HUDEP-2 (cell line): Measurements from ENCODE around the gene MBP.
A peak's percentile ranks its signal among the peaks of the same experiment; 100 is the strongest.

ENCODE experiments used
- DNase-seq, 76 experiments: peaks; one replicate each; lab custom pipeline; 2025; ENCODE audit not compliant: unreplicated experiment in 76 of 76; lab: John Stamatoyannopoulos, UW

The MBP gene

DNA sequence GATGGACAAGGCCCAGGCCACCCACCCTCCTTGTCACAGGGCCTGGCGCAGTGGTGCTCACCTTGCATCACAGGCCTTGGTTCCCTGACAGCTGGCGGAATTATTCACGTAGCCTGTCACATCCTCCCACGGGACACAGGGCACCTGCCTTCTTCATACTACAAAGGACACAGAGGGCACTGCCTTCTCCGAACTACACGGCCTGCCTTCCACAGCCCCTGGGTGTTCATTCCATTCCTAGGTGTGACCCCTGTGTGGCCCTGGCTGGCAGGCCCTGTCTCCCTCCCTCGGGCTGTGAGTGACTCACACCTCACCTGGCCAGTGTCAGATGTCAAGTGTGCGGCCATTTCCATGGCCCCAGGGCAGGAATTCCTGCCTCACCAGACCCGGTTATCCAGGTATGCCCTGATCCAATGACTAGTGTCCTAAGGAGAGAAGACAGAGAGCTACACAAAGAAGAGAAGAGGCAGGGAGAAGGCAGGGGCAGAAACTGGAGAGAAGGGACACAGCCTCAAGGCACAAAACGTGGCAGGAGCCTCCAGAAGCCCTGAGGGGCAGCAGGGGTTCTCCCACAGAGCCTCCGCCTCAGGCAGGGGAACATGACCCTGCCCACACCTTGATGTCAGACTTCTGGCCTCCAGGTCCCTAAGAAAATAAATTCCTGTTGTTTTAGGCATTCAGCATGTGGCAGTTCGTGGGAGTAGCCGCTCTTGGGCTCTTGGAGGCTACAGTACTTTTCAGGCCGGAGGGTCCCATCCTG lies 43.4 kb downstream of the MBP start:
- DNase-seq = no peak

DNA sequence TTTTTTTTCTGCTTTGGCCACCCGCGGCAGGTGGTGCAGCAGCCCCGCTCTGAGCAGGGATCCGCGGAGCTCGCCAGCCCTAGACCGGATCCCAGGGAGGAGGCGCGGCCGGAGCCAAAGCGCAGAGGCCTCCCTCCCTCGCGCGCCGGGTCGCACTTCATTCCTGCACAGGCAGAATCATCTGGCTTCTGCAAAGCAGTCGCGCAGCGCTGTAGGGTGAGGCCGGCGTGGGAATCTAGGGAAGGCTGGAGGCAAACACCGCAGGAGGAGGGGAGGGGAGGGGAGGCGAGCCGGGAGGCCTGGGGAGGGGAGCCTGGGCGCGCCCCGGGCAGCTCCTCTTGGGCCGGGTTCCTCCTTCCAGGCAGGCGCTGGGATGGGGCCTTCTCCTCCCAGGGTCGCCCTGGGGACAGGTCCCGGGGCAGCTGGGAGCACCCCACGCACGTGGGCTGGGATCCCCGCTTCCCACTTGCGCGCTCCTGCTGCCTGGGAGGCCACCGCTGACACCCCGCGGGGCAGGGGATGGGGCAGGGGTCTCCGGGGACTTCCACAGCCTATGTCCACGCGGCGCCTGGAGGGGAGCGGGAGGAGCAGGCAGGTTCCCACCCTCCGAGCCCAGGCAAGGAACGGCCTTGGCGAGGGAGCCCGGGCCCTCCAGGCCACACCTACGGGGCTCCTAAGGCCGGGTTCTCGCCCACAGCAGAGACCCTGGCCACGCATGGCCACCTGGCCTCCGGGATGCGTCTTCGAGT lies 45.0 kb downstream of the MBP start:
- no peak for DNase-seq

DNA sequence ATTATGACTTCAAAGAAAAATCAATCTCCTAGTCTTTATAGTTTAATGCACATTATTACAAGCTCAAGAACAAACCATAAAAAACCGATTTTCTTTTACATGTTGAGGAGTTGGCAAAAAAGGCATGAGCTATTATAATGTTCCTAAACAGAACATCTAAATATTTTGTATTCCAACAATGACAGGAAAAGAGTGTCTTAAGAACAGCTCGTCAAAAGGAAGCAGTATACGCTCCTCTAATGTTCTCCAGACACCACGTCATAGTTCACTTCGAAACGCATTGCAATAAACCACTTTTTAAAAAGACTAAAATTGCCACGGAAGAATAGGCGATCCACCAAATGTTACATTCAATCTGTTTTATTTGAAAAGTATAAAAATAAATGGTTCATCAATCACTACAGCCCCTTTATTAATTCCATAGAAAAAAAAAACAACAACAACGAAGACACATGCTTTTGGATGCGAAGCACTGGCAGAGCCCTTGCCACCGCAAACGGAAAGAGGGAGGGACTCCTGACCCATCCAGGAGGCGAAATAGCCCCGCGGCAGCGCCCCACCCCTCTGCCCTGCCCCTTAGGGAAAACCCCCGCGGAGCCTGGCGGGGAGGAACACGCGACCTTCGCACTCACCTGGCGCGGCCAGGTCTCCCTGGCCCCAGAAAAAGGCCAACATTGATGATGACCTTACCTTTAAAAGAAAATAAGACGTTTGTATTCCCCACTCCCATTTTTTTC lies 45.8 kb downstream of the MBP start:
- DNase-seq = no peak

DNA sequence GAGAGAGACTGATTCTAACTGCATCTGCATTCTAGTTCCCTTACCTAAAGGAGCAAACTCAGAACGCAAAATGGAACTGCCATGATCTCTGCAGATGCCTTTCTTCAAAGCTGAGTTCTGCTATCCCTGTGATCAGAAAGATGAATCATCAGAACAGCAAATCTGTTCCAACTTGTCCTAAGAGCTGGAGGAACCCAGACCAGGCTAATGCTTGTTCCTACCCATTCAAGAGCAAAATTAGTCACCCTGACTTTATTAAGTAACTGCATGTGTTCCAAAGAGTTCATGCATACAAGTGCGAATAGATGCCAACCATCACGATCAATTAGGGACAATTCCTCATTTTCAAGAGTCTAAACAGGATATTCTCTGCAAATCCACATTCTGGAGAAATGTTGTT lies 46.5 kb downstream of the MBP start:
- no peak for DNase-seq

DNA sequence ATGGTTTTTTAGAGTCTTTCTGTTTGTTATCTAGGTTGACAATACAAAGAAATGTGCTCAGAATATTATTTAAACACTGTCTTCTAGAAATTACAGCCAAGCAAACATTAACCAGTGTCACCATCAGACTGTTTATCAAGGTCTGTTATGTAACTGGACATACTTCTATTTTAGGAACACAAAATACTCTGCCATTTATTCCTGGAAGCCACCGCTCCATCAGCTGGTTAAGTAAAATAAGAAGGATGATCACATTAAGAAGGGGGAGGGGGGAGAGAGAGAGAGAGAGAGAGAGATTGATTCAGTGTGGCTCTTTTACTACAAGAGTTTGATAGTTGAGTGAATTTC lies 47.9 kb downstream of the MBP start:
- DNase-seq = no peak

DNA sequence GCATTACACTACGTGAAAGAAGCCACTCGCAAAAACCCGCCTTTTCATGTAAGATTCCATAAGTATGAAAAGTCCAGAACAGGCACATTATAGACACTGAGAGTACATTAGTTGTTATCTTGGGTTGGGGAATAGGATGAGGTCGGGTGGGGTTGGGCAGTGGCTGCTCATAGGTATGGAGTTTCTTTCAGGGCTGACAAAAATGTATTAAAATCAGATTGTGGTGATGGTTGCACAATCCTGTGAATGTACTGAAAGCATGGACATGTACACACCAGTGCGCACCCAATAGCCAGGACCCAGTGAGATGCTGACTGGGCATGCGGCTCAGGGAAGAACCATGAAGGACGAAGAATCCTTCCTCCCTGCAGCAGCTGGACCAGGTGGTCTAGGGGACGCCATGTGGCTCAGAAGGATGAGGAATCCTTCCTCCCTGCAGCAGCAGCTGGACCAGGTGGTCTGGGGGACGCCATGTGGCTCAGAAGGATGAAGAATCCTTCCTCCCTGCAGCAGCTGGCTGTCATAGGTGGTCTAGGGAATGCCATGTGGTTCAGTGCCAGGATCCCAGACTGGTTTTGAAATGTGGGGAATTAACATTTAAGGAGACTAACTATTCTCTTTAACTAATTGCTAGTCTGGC lies 50.1 kb downstream of the MBP start:
- no peak for DNase-seq

DNA sequence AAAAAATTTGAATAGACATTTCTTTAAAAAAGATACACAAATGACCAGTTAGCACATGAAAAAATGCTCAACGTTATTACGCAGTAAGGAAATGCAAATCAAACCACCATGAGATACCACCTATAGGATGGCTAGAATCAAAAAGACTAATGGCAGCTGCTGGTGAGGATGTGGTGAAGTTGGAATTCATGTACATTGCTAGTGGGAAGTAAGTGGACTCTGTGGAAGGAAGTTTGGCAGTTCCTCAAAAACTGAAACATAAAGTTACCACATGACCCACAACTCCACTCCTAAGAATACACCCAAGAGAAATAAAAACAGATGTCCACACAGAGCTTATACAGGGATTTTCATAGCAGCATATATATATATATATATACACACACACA lies 51.2 kb downstream of the MBP start:
- DNase-seq = no peak

DNA sequence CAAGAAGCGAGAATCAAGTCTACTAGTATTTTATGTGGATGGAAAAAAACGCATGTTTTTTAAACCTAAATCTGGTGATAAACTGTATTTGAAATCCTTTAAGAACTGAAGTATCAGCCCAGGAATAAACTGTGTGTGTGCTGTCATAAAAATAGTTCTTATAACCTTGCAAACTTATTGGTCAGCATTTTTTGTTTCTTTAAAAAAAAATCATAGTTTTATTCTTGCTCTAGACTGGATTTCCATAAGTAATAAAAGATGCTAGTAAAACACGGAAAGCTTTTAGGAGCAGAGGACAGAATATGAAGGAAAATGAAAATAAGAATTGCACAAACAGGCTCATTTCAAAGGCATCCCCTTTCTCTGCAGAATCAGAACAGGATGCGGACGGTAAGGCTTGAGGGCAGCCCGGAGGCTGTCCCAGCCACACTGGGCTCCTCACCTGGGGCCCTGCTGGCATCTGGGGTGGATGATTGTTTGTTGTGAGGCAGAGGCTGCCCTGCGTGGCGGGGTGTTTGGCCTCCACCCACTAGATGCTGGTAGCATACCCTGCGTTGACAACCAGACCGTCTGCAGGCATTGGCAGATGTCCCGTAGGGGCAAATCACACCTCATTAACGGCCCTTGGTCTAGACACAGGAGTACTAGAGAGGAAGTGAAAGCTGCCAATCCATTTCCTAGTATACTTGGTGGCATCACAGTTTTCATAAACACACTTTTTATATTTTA lies 52.5 kb downstream of the MBP start:
- peak in 2 of 76 experiments; percentile 14 to 27 for DNase-seq

DNA sequence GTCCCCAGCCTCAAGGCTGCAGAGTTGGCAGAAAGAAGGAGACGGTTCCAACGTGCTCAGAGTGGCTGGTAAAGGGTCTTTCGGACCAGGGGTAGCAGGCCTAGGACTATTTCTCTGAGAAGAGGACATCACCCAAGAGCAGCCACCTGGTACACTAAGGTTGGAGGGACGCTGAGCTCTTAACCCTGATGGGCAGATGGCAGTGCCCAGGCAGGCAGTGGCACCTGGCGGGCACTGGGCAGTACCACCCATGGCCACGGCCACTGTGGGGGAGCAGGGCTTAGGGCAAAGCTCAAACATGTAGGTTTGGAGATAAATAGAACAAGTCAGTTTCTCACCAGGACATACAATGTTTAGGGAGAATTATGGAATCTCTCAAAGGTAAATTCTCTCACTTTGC lies 53.5 kb downstream of the MBP start:
- DNase-seq = no peak

DNA sequence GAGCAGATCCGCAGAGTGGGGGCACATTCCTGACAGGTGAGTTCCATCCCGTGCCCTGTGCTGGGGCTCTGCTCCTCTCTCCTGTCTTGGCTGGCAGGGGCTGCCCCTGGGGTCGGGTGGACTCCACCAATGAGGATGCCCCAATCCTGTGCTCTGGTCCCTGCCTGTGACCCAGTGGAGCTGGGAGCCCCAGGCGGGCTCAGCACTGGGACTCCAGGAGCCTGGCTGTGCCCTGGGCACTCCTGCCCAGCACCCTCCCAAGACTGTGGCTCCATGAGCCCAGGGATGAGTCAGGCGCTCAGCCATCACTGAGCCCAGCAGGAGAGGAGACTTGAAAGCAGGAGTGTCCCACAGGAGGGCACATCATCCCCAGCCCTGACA lies 53.9 kb downstream of the MBP start:
- DNase-seq = no peak

DNA sequence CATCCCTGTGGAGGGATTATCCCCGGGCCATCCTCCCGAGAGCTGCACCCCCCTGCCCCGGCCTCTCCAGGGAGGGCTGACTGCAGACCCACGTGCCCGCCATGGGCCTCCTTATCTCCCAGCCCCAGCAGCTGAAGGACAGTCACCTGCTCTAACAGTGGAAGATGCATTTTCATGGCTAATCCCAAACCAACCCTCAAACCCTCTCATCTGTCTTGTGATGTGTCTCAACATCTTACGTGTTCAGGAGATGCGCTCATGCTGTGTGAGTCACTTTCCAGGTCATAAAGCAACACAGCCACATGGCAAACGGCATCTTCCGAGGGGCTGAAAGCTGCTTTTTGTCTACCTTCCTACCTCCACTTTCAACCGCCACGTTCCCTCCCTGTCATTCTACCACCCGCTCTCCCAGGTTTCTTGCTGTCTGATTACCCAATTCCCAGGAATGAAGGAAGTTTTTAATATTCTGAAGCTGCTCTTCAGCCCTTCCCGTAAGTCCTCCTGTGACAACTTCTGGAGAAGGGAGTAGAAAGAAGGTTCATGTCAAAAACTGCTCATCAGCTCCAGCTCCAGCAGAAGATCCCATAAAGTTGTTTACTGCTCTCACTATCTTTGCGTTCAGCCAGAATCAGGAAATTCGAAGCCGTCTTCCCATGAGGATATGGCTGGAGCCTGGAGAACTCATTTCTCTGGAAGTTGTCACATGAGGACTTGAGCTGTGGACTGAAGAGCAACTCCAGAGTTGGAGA lies 54.5 kb downstream of the MBP start:
- DNase-seq = peak in 40 of 76 experiments; percentile 1 to 82 (median 36)

DNA sequence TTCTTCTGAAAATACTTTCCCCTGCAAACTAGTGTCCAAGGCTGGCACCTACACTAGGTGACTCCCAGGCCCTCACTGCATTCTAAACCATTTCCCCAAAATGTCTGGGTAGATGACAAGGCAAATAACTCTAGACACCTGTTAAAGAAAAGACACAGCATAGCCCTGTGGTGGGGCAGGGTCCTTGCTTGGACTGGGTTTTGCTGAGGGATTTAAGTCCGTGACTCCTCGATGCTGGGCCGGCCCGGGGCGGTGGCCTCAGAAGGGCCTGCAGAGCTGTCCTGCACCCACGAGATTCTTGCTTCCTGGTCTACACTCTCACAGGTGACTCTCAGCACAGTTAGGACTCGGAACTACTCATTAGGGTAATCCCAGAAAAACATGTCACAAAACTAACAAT lies 55.2 kb downstream of the MBP start:
- DNase-seq = no peak

DNA sequence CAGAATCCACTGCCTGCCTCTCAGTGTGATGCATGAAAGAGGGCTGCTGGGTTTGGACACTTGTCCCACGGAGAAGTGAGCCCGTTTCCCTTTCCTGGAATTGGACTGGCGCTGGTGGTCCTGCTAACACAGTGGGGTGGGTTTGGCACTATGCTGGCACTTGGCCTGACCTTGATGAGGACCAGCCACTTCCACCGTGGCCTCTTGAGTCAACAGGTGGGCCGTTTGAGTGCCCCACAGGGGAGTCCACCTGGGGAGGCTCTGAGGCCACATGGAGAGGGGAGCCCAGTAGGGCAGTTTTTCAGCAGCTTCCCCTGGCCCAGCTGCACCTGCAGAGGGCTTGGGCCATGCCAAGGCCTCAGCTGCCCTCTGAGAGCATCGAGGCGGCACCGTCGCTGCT lies 56.5 kb downstream of the MBP start:
- no peak for DNase-seq

DNA sequence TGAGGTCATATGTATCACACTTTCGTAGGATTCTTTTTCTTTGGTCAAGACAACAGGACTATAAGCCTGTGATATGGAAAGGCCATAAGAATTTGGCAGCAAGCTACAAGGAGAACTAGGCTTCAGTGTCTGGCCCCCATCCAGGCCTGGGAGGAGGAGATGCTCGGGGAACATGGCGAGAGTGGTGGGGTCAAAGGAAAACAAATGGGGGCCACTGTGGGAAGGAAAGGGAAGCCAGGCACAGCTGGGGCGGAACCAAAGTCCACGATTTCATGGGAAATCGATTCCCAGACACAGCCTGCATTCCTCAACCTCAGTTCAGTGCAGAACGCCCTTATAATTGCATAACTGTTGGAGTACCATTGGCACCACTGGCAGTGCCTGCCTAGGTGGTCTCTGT lies 58.2 kb downstream of the MBP start:
- no peak for DNase-seq

DNA sequence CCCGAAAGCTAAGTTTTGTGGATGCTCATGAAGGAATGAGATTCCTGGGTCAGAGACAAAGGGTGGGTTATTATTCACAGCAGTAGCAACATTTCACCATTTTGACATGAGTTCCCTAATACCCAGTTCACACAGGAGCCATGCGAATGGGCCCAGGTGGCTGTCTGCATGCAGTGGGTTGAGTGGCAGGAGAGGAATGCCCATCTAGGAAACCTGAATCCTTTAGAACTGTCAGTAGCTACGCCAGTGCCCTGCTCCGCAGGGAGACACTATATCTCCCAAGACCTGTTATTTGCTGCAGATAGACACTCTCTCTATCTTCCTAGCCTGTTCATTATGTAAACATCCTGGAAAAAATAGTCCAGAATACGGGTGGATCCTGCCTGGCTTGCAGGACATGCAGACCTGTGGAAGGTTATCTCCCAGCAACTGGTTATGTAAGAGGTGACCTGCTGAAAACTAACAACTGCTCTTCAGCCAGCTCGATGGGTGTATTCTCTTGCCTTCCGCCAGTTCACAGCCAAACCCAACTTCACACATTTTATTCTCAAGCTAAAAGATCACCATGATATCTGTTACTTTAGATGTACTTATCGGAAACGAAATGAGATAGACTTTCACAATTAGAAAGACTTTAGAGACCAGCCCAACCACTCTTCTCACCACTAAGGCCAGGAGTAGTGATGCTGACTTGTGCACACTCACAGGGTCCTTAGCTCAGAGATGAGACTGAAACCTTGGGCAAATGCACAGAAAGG lies 59.1 kb downstream of the MBP start:
- DNase-seq = no peak

DNA sequence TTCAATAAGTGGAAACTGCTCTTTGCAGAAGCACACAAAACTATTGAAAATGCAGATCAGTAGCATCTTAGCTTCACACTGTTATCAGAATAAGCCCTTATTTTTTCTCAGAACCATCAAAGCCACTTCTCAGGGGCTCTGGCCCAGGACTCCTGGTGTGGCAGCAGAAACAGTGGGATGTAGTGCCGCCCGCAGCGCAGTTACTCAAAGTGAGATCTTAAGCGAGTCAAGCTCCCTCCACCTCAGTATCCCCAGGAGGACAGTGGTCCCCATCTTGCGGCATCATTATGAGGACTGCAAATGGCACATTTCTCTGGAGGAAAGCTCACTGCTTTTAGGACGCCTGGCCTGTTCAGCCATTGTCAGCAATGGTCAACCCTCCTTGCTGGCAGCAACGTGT lies 60.0 kb downstream of the MBP start:
- no peak for DNase-seq

DNA sequence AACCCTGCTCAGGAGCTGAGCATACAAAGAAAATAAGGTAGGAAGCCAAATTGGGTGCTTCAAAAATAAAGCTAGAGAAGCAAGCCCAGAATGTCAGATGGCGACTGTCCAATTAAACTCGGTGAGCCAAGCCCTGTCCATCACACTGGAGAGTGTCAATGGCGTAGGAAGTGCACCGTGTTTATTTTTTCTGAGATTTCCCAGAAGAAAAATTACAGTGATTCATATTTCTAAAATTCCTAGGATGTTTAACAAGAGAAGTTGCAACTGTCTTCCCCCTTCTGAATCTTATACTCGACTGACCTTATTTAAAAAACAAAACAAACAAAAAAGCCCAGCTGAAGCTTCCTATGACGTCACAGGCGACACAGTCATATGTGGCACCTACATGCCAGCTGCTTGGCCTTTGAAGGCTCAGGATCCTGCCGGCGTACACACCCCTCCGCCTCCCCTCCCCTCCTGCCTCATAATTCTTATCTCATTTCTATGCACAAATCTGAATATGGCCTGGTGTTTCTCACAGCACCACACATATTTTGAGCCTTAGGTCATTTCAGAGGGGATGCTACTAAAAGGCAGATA lies 60.8 kb downstream of the MBP start:
- no peak for DNase-seq

DNA sequence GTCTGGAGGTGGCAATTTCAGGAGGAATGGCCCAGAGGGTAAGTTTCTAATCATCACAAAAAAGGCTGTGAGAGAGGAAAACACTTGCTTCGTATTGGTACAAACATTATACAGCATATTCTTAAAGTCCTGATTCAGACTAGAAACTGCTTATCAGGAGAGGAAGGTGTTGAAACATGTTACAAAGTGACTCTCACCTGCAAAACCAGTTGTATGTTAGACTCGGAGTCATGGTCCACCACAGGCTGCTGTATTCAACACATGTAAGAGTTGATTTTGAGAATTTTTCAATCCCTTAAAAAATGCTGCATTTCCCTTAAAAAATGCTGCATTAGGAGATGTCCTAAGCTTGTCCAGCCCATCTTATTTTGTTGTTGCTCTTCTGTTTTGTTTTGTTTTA lies 61.5 kb downstream of the MBP start:
- DNase-seq = no peak

DNA sequence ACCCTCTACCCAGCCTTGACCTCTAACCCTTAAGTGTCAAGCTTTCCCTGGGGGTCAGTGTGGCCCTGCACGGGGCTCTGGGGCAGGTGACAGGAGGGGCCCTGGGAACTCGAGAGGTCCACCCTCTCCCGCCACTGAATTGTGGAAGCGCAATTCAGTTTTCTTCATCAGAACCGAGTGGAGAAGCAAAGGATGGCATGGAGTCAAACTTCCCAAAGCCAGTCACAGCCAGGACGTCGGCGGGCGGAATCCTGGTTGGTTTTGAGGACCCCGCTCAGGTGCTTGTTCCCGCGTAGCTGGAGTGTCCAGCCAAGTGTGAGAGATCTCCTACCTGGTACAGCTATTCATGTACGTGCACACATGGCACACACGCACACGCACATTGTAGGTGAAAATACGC lies 62.0 kb downstream of the MBP start:
- no peak for DNase-seq
